HG03575 (cell line): ENCODE results near the gene UPK1B.
"Not testable (repeated sequence)": the region's sequence is repeated elsewhere in the genome, so short reads cannot be mapped to it uniquely, and the experiment has no call there.

Experiments
- ATAC-seq: cut with Tn5 transposase; IDR thresholded peaks from one replicate; pipeline ENCODE4 v1.9.1; 2021; ENCODE audit not compliant: unreplicated experiment, insufficient number of reproducible peaks, low FRiP score; ENCODE audit errors: extremely low read depth

UPK1B gene

GRCh38 chr3:119240591-119241434 is 67.4 kb downstream of the UPK1B start, which contains the start of gene B4GALT4:
TSS of gene B4GALT4 (minus strand) at chr3:119240878. CDS start at chr3:119230099, 10,779 bp downstream.
- ATAC-seq, result peak; percentile 52

- ATAC-seq, result not testable (repeated sequence)
These were observed 69.1 kb downstream of the UPK1B start for GRCh38 chr3:119242387-119243057.

GRCh38 chr3:119243058-119243529 is 69.7 kb downstream of the UPK1B start:
- not testable (repeated sequence) for ATAC-seq

- no peak for ATAC-seq
These were observed 70.3 kb downstream of the UPK1B start for GRCh38 chr3:119243712-119244111.

GRCh38 chr3:119245778-119246177 is 72.4 kb downstream of the UPK1B start:
- ATAC-seq, result no peak
